Measurements from ENCODE around the gene SUPT20HL1.
"Not testable (repeated sequence)": the region's sequence is repeated elsewhere in the genome, so short reads cannot be mapped to it uniquely, and the experiment has no call there.

Gene SUPT20HL1

DNA sequence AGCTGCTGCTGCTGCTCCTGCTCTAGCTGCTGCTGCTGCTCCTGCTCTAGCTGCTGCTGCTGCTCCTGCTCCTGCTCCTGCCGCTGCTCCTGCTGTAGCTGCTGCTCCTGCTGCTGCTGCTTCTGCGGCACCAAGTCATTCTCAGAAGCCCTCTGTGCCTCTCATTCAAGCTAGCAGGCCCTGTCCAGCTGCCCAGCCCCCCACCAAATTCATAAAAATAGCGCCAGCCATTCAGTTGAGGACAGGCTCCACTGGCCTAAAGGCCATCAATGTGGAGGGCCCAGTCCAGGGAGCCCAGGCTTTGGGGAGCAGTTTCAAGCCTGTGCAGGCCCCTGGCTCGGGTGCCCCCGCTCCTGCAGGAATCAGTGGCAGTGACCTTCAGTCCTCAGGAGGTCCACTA is 3.9 kb downstream of the SUPT20HL1 start:
- no peak for DNase-seq

DNA sequence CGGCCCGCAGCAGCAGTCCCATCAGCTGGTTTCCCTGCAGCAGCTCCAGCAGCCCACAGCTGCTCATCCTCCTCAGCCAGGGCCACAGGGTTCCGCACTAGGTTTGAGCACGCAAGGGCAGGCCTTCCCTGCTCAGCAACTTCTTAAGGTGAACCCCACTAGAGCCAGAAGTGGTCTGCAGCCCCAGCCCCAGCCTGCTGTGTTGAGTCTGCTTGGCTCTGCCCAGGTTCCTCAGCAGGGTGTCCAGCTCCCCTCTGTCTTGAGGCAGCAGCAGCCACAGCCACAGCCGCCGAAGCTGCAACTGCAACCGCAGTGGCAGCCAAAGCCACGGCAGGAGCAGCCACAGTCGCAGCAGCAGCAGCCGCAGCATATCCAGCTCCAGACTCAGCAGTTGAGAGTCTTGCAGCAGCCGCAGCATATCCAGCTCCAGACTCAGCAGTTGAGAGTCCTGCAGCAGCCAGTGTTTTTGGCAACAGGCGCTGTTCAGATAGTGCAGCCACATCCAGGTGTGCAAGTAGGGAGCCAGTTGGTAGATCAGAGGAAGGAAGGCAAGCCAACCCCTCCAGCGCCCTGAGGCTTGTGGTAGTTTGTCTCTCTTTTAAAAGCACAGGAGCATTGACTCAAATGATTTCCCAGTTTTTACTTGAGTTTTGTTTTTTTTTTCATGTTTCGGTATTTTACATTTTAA is 4.6 kb downstream of the SUPT20HL1 start:
- DNase-seq: no peak

DNA sequence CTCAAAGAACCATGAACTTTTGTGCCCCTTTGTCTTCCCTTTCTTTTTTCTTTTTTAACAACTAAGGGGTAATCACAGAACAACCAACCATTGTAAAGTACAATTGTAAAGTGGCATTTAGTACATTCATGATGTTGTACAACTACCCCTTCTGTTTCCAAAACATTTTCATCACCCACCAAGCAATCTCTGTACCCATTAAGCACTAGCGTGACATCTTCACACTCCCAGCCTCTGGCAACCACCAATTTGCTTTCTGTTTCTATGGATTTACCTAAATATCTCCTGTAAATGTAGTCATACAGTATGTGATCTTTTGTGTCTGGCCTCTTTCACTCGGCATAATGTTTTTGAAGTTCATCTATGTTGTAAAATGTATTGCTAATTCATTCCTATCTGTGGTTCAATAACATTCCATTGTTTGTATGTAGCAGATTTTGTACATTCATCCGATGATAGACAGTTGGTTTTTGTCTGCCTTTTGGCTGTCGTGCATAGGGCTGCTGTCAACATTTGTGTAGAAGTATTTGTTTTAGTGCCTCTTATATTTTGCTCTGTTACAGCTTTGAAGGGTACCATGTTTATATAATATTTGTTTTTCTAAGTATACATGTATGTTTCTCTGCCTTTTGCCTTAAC is 6.4 kb downstream of the SUPT20HL1 start:
- DNase-seq: not testable (repeated sequence)

DNA sequence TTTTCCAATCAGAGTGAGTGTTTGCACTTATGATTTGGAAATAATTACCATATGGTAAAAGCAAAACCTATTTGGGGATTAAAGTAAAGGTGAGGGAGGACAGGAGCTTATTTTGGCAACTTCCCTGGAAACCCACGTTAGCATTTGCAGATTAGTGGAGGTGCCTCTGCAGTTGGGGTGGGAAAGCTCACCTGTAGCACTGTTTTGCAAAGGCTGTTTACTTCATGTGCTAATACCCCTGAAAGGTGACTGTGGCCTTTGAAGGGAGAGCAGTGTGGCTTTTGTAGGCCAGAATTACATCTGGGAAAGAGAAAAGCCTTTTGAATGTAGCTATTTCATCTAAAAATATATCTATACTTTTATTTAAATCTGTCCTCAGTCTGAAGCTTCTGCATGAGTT is 9.4 kb downstream of the SUPT20HL1 start:
- no peak for DNase-seq

DNA sequence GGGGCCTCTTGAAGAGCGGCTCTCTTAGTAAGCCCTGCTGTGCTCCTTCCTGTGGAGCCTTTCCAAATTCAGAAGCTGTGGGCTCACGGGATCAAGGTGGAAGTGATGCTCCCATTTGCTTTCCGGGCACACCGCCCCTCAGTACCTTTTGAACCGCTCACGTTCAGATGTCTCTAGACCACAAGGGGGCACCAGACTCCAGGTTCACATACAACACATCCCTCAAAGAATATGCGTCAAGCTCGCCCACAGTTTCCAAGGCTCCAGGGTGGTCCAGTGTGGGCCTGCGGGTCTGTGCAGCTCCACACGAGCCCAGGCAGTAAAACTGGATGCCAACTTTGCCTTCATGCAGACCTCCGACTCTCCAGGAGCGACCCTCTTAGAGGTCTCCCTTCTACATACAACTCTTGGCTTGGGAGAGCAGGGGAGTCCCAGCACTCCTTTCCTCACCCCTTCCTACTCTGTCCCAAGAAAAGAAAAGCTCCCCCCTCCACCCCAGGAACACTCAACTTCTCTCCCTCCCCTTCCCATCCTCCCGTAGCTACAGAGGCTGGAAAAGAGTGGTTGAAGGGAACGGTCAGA is 11.0 kb downstream of the SUPT20HL1 start:
- peak; percentile 53 for DNase-seq

DNA sequence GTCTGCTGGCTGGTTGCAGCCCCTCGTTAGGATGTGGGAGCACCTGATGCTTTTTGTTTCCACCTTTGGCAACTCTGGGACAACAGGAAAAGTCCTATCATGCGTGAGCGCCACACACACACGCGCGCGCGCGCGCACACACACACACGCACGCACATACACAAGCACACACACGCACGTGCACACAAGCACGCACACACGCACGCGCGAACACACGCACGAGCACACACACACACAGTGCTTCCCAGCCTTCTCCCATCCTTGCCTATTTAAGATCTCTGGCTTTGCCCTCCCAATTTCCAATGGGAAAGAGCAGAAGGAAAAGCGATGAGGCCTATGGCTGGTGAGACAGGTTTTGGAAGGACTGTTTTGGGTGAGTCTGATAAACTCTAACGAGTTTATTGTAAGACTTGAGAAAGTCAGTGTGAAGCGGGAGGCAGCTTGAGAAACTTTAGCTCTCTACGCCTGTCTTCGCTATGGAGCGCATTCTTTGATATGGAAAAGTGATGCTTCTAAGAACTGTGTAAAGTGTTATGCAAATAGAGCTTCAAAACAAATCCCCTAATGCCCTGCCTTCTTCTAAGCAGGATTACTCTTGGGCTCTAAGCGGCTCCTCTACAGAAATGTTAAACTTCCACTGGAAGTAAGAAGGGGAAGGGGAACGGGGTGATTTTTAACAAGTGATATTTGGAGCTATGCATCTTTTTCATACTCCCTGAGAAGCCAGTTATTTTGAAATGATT is 11.8 kb downstream of the SUPT20HL1 start:
- no peak for DNase-seq

DNA sequence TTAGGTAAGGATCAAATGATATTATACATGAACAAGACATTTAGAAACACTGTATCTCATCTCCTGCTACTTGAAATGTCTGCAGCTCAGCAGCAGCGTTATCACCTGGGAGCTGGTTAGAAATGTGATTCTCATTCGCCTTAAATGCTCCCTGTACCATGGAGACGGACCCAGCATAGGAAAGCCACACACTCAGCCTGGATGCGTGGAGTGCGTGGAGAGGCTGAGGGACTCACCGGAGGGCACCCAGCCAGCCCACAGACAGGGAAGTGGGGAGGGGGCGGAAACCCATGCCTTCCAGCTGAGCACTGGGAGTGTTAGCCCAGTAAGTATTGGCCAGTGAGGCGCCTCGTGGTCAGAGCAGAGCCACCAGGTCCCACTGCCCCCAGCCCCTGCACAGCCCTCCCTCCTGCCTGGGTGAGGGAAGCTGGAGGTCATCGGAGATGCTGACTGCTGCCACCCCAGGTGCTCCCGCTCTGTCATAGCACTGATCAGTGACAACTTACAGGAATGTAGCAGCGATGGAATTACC is 15.2 kb downstream of the SUPT20HL1 start:
- DNase-seq: no peak

DNA sequence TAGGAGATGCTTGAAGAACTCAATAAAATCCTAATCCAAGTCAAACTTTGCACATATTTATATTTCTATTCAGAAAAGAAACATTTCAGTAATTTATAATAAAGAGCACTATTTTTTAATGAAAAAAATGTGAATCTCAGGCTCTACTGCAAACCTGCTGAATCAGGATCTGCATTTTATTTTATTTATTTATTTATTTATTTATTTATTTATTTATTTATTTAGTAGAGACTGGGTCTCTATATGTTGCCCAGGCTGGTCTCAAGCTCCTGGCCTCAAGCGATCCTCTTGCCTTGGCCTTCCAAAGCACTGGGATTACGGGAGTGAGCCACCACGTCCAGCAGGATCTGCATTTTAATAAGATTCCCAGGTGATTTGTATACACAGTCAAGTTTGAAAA is 16.0 kb downstream of the SUPT20HL1 start:
- no peak for DNase-seq

DNA sequence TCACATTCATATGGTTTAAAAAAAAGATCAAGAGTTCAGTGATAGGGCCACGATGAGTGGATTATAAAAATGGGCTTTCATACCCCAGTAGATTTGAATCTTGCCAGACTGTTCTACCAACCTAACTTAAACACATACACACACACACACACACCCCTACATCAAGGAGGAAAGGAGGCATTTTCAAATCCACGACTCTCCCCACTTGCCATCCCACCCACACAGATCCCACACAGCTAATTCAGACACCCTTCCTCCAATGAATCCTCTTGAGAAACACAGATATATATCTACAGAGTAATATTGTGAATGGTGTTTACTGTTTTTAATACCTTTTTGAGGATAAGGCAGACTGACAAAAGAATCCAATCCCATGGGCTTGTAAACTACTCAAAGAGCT is 16.8 kb downstream of the SUPT20HL1 start:
- DNase-seq: no peak

DNA sequence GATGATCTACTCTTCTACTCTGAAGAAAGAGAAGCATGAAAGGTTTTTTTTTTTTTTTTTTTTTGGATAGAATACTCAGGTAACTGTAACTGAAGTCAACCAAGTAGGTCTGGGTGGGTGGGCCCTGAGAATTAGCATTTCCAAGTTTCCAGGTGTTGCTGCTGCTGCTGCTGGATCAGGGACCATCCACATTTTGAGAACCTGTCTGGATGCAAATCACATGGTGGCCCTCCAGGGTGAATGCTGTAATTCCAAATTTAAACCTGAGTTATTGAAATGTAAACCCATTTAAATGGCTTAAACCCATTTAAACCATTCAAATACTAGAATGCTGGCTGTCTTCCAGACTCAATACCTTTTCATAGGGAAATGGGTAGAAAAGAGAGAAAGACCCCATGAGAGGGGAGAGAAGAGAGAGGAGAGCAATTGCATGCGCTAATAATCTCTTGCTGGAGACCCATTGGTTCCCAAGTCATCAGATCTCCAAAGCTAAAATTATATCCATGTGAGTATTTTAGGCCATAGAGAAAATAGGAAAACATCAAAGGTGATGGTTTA is 17.6 kb downstream of the SUPT20HL1 start:
- DNase-seq: no peak

DNA sequence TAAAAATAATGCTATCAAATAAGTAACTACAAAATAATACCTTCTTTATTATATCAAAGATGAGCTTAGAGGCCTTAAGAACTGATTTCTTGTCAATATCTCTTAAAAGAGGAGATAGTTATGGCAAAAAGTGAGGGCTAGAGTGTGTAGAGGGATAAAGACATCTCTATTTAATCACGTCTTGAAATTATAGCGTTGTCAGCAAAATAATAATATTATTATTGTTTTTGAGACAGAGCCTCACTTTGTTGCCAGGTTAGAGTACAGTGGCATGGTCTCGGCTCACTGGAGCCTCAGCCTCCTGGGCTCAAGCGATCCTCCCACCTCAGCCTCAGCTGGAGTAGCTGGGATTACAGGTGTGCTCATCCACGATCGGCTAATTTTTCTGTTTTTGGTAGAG is 18.3 kb downstream of the SUPT20HL1 start:
- no peak for DNase-seq

DNA sequence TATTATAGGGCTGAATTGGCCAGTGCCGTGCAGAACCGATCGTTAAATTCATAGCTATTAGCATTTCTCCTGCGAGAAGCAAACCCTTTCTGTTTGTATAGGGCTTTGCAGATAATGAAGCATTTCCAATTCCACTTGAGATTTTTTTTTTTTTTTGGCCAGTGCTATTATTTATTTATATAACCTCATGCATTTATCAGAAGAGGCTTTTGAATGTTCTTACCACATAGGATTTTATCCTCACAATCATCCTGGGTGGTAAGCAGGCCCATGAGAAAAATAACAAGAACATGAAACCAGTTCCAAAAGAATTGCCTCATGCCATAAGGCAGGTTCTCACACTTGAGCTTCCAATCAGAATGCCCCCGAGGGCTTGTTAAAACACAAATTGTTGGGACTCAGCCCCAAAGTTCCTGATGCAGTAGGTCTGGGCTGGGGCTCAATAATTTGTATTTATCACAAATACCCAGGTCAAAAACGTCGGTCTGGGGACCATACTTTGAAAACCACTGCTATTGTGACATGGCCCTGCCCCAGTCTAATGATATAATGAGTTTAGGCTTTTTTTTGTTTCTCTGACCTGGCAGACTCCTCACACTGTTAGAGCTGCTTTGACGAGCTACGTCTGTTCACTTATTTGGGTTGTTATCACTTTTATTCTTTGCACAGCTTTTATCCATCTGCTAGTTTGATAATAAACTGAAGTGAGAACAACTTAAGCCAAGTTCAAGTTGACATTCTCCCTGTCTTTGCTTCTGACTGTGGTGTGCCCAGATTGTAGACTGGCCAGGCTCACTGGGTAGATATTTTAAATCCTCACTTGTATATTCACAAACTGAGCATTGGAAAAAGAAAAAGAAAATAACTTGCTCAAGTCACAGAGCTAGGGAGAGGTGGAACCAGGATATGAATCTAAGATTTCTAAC is 20.1 kb downstream of the SUPT20HL1 start:
- no peak for DNase-seq

DNA sequence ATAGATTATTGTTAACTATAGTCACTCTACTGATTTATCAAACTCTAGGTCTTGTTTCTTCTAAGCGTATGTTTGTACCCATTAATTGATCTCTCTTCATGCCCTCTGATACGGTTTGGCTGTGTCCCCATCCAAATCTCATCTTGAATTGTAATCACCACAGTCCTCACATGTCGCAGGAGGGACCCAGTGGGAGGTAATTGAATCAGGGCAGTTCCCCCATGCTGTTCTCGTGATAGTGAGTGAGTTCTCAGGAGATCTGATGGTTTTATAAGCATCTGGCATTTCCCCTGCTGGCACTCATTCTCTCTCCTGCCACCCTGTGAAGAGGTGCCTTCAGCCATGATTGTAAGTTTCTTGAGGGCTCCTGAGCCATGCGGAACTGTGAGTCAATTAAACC is 21.9 kb downstream of the SUPT20HL1 start:
- DNase-seq: not testable (repeated sequence)

DNA sequence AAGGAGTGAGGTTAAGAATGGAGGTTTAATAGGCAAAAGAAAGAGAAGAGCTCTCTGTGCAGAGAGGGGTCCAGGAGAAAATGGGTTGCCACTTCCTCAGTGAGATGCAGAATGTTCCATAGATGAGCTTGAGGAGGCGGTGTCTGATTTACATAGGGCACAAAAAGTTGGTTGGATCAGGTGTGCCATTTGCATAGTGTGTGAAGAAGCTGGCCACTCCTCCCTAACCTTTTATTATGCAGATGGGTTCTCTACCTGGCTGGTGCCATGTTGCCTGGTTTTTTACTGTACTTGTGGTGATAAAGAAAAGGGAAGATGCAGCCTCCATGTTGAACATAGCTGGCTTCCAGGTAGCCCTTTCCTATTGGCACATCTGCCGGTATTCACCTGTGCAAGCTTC is 27.3 kb downstream of the SUPT20HL1 start:
- no peak for DNase-seq

DNA sequence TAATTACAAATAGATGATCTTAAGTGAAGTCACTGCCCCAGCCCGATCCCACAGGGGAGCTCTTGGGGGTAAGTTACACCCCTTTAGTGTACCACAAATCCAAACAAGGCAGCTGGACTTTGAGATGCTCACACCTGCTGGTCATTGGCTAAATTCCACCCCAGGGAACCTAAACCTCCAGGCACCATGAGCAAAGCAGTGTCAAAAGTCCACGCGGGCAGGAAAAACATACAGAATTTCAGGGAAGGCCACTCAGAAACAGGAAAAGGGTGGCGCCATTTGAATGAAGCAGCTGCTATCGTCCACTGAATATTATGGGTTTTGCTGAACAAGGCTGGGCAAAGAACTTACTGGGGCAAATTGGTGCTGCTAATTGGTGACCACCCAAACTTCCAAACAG is 30.9 kb downstream of the SUPT20HL1 start:
- no peak for DNase-seq

DNA sequence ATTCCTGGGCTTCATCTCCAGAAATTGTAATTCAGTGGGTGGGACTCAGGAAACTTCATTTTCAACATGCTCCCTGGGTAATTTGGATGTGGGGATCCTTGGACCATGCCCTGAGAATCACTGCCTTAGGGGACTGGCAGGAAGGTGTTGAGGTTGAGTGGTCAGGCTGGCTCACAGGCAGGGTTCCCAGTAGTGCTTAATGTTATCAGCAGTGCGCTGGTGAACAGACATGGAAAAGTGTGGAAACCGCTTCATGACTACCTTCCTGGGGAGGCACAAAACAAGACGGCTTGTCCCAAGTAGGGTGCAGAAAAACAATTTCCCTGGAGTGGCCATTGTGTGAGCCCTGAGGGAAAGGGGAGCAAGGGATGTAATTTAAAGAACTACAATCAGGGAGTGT is 31.4 kb downstream of the SUPT20HL1 start:
- no peak for DNase-seq

DNA sequence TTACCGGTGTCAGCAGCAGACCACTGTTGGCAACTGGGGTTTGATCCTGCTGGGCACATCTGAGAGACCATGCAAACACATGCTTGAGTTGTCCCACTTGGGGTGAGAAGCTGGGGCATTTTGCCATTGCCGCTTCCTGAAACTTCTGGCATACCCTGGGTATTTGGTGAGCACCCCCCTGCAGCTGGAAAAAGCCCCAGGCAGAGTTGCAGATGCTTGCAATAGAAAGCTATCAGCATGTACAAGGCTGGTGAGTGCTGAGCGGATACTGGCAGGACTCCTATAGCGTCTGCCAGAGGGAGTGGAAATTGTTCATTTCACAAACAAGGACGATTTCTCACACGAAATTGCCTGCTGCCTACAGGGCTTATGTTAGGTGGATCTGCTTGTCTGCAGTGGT is 32.3 kb downstream of the SUPT20HL1 start:
- DNase-seq: no peak

DNA sequence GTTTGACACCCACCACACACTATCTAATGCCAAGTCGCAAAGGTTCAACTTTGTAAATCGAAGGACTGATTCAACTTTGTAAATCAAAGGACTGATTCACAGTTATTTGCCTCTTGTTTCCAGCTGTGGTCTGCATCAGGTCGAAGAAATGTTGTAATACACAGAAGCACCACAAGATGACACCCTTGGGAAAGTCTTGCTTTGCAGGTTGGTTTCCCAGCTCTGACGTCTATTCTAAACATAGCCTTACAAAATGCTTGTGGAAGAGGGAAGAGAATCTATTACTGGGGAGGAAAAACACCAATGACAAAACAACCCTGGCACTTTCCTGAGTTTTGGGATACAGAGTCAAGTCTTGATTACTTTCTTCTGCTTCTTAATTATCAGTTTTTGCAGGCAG is 35.3 kb downstream of the SUPT20HL1 start:
- peak; percentile 77 for DNase-seq

DNA sequence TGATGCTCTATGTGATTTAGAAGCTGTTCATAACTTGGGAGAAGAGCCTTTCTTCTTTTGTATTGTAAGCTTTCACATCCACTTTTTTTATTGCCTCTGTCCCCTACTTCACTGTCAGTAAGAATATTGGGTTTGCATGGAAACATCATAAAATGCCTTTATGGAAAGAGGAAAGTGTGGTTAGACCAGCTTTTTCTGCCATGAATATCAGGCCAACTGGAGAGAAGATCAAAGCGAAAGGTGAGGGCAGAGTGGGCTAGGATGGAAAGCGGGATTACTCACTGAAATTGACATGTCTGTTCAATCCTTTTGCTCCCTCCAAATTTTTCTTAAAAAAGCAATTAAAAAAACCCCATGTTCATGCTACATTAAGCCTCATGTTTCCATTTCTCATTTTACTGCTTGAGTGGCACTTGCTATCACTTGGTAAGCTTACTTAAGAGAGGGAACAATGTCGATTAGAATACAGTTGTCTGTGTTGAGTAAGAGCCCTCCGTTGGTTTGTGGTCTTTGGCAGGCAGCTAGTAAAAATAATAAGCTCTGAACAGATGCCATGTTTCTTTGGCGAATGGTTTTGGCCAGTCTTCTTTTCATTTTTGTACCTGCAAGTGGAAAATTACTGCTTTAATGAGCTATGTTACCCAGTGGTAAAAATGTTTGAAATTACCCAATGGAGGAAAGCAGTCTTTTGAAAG is 35.9 kb downstream of the SUPT20HL1 start:
- no peak for DNase-seq

DNA sequence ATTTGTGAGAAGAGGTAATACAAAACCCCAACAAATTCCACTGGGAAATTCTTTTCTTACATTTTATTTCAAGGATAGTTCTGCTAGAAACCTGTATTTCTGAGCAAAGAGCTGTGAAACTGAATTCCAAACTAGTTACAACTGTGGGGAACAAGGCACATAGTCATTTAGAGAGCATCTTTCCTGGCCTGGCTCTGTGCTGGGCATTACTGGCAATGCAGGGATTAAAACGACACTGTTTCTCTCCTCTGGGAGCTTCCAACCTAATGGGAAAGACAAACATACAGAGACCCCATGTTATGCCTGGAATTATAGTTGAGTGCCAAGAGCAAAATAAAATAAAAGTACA is 36.5 kb downstream of the SUPT20HL1 start:
- DNase-seq: no peak

DNA sequence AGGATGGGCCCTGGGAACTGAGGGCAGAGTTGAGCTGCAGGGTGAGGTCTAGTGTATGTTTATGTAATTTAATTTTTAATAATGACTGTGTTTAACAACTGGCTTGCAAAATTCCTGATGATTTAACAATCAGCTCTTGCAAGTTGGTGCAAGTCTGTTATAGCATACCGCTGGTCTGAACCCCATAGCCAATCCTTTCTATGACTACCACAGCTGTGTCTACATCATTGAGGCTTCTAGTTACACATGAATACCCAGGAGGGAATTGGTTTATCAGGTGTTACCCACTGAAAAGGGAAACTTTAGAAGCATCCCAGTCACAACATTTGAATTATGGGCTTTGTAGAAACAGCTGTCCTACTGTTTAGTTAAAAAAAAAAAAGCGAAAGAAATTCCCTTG is 38.3 kb downstream of the SUPT20HL1 start:
- DNase-seq: no peak

DNA sequence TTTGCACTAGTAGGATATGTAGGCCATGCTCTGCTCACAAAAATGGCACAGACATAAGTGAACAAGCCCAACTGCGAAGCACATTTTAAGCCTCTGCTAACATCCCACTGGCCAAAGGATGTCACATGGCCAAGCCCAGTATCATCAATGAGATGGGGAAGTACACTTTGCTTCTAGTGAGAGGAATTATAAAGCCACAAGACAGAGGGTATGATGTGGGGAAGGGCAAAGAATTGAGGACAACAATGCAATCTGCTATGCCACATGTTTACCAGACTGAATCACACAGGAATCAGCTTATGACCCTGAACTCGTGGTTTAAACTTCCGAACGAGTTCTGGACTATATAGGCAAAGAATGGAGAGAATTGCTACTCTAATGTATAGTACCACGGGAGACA is 39.1 kb downstream of the SUPT20HL1 start:
- no peak for DNase-seq

Data from NCI-H1694 treated with DMSO at 0.1 percent for 48 hours (cell line).